ENCODE data around the gene PIGO.

DNA sequence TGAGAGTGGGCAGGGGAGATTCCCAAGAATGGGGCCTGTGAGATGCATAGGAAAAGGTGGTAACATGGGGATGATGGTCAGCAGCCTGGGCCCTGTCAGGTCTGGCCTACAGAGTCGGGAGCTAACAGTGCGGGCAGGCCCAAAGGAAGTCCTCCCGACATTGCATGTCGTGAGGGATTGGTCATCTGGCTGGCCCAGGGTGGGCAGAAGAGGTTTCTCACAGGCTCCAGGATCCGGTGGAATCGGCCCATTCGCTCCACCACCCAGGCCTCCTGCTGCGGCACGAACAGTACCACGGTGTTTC, 6.0 kb upstream of the PIGO start:
- TF ChIP-seq CTCF (IDR thresholded peaks at IDR 0.05; ENCODE audit: poor library complexity) = no peak
- no peak for TF ChIP-seq EZH2phosphoT487 (IDR thresholded peaks at IDR 0.05; ENCODE audit: low read depth, severe bottlenecking, unreplicated experiment)
